H1 (cell line): ENCODE results near the gene ZNF3. TPM values are rescaled to one million over a fixed set of nuclear protein-coding genes. Genes with fewer than 3 reads are reported as not detected.

ENCODE experiments used
- CTCF ChIA-PET: fragments of 300-600 bp; sonication (Branson Sonifier 250); formaldehyde crosslinking; loops from one replicate; lab custom pipeline; 2021; ENCODE audit not compliant: partially characterized antibody; lab: Charles Lee
- POLR2A ChIA-PET: fragments of 300-600 bp; sonication (Branson Sonifier 250); formaldehyde crosslinking; loops from one replicate; lab custom pipeline; 2021; ENCODE audit warnings: inconsistent platforms; ENCODE audit not compliant: partially characterized antibody; lab: Charles Lee
- DNase-seq, 2 experiments: peaks; one replicate each; pipeline versions ENCODE4 v3.0.0 to v3.0.0-alpha.2; 2010 to 2022; ENCODE audit warnings: low spot score in 2 of 2, low read depth in 1 of 2, mixed read lengths in 1 of 2
- FAIRE-seq: peaks from 2 replicates; lab custom pipeline; 2011; peaks lifted over from hg19 to GRCh38; lab: Jason Lieb, UNC
- H2AFZ ChIP-seq: 2 replicates; pipeline ENCODE4 v1.8.1; 2012; ENCODE audit warnings: low read length, inconsistent platforms
- H2AK5ac ChIP-seq: 2 replicates; pipeline ENCODE4 v1.6.1; 2013; ENCODE audit warnings: low read depth, low read length
- H2BK120ac ChIP-seq: replicated peaks from 2 replicates; pipeline ENCODE3; 2013; ENCODE audit warnings: low read depth, low read length, inconsistent platforms
- H2BK12ac ChIP-seq: 2 replicates; pipeline ENCODE4 v1.6.1; 2013; ENCODE audit warnings: low read depth, low read length
- H2BK15ac ChIP-seq: 2 replicates; pipeline ENCODE4 v1.6.1; 2013; ENCODE audit warnings: low read length
- H2BK20ac ChIP-seq: 2 replicates; pipeline ENCODE4 v1.6.1; 2013; ENCODE audit warnings: low read length
- H2BK5ac ChIP-seq: 2 replicates; pipeline ENCODE4 v1.6.1; 2013; ENCODE audit warnings: low read depth, low read length
- H3K14ac ChIP-seq: 2 replicates; pipeline ENCODE4 v1.6.1; 2013; ENCODE audit warnings: inconsistent platforms; ENCODE audit not compliant: insufficient read length
- H3K18ac ChIP-seq: 2 replicates; pipeline ENCODE4 v1.6.1; 2013; ENCODE audit warnings: low read length; ENCODE audit errors: extremely low read depth
- H3K23ac ChIP-seq: 2 replicates; pipeline ENCODE4 v1.6.1; 2013; ENCODE audit warnings: inconsistent platforms; ENCODE audit not compliant: insufficient read length
- H3K23me2 ChIP-seq: 2 replicates; pipeline ENCODE4 v1.6.1; 2013; ENCODE audit warnings: low read depth, low read length
- H3K27ac ChIP-seq: 2 replicates; pipeline ENCODE4 v1.6.1; 2011; ENCODE audit warnings: low read depth, low read length, inconsistent platforms
- H3K27me3 ChIP-seq, 4 experiments: replicated peaks in 1 of 4; 1 replicate in 1 of 4; 2 replicates in 3 of 4; pipeline versions ENCODE4 v1.6.1 to v1.8.1; 2011 to 2013; ENCODE audit warnings: low read length in 3 of 4, mild to moderate bottlenecking in 3 of 4, inconsistent platforms in 2 of 4, mixed read lengths in 2 of 4, moderate library complexity in 1 of 4; ENCODE audit not compliant: control insufficient read depth in 3 of 4, insufficient read depth in 3 of 4; ENCODE audit errors: extremely low read depth in 1 of 4
- H3K36me3 ChIP-seq, 4 experiments: 2 replicates each; pipeline versions ENCODE4 v1.6.1 to v1.8.1; 2011 to 2013; ENCODE audit warnings: mild to moderate bottlenecking in 4 of 4, low read length in 3 of 4, moderate library complexity in 2 of 4, control low read depth in 1 of 4, inconsistent platforms in 1 of 4; ENCODE audit not compliant: insufficient read depth in 4 of 4, control insufficient read depth in 2 of 4
- H3K4ac ChIP-seq: replicated peaks from 2 replicates; pipeline ENCODE3; 2013; ENCODE audit warnings: low read length, low read depth, mixed read lengths, inconsistent platforms; ENCODE audit not compliant: insufficient read length
- H3K4me1 ChIP-seq, 4 experiments: replicated peaks in 1 of 4; 1 replicate in 1 of 4; 2 replicates in 3 of 4; pipeline versions ENCODE4 v1.6.1 to v1.8.1; 2011 to 2013; ENCODE audit warnings: low read length in 3 of 4, inconsistent platforms in 2 of 4, mixed read lengths in 1 of 4; ENCODE audit not compliant: insufficient read depth in 4 of 4, control insufficient read depth in 3 of 4
- H3K4me2 ChIP-seq, 2 experiments: 2 replicates each; pipeline versions ENCODE4 v1.6.1 to v1.8.1; 2011 to 2013; ENCODE audit warnings: low read depth in 2 of 2, low read length in 2 of 2, control low read depth in 1 of 2, inconsistent platforms in 1 of 2, mild to moderate bottlenecking in 1 of 2; ENCODE audit not compliant: insufficient read depth in 1 of 2
- H3K4me3 ChIP-seq, 4 experiments: fragments of 200-600, 300-600 bp in 1 of 4; sonication (generic), shearing (Covaris generic), sonication (Bioruptor Twin) in 1 of 4; 2 replicates each; pipeline versions ENCODE4 v1.5.1 to v1.8.1; 2011 to 2016; ENCODE audit warnings: low read length in 4 of 4, low read depth in 3 of 4, control low read depth in 2 of 4, inconsistent platforms in 2 of 4, mild to moderate bottlenecking in 2 of 4, mixed read lengths in 1 of 4, moderate library complexity in 1 of 4; ENCODE audit not compliant: insufficient read depth in 2 of 4; ENCODE audit errors: extremely low read depth in 1 of 4
- H3K56ac ChIP-seq: replicated peaks from 2 replicates; pipeline ENCODE3; 2013; ENCODE audit warnings: low read depth, mild to moderate bottlenecking, mixed read lengths, low read length, inconsistent platforms; ENCODE audit not compliant: insufficient read length
- H3K79me1 ChIP-seq: 2 replicates; pipeline ENCODE4 v1.6.1; 2013; ENCODE audit warnings: low read depth, low read length, control low read depth
- H3K79me2 ChIP-seq, 2 experiments: 2 replicates each; pipeline versions ENCODE4 v1.6.1 to v1.8.1; 2012 to 2013; ENCODE audit warnings: low read length in 2 of 2, mild to moderate bottlenecking in 2 of 2, inconsistent platforms in 1 of 2; ENCODE audit not compliant: insufficient read depth in 2 of 2, control insufficient read depth in 1 of 2
- H3K9ac ChIP-seq, 4 experiments: replicated peaks in 1 of 4; 1 replicate in 1 of 4; 2 replicates in 3 of 4; pipeline versions ENCODE4 v1.6.1 to v1.8.1; 2011 to 2013; ENCODE audit warnings: low read depth in 3 of 4, low read length in 3 of 4, control low read depth in 2 of 4, mild to moderate bottlenecking in 2 of 4, moderate library complexity in 2 of 4, inconsistent platforms in 1 of 4; ENCODE audit errors: extremely low read depth in 1 of 4
- H3K9me3 ChIP-seq, 2 experiments: 2 replicates each; pipeline versions ENCODE4 v1.6.1 to v1.8.1; 2012 to 2013; ENCODE audit warnings: mild to moderate bottlenecking in 2 of 2, moderate library complexity in 2 of 2, control low read depth in 1 of 2, inconsistent platforms in 1 of 2, low read depth in 1 of 2, low read length in 1 of 2, mixed read lengths in 1 of 2; ENCODE audit not compliant: insufficient read depth in 2 of 2
- H4K20me1 ChIP-seq, 2 experiments: replicated peaks in 1 of 2; 2 replicates each; pipeline versions ENCODE3 to v1.8.1; 2011 to 2013; ENCODE audit warnings: inconsistent platforms in 2 of 2, low read length in 2 of 2, mild to moderate bottlenecking in 1 of 2; ENCODE audit not compliant: insufficient read depth in 2 of 2, control insufficient read depth in 1 of 2
- H4K5ac ChIP-seq: 2 replicates; pipeline ENCODE4 v1.6.1; 2013; ENCODE audit warnings: low read length, low read depth, mixed read lengths, inconsistent platforms; ENCODE audit not compliant: insufficient read length
- H4K8ac ChIP-seq: 2 replicates; pipeline ENCODE4 v1.8.0; 2013; ENCODE audit warnings: mild to moderate bottlenecking, moderate library complexity, low read length, inconsistent platforms; ENCODE audit not compliant: insufficient read depth; ENCODE audit errors: extremely low read depth
- H4K91ac ChIP-seq: replicated peaks from 2 replicates; pipeline ENCODE3; 2013; ENCODE audit warnings: low read length, mixed read lengths, inconsistent platforms; ENCODE audit not compliant: insufficient read length
- CTBP2 ChIP-seq: IDR thresholded peaks from 2 replicates; pipeline ENCODE4 v1.7.0; 2011; ENCODE audit warnings: borderline replicate concordance, mild to moderate bottlenecking, moderate library complexity, mixed read lengths, low read length; ENCODE audit not compliant: insufficient read depth, insufficient read length
- EP300 ChIP-seq, 2 experiments: IDR thresholded peaks; 1 replicate in 1 of 2; 2 replicates in 1 of 2; pipeline ENCODE4 v1.6.1; 2011 to 2012; ENCODE audit warnings: low read depth in 2 of 2, low read length in 2 of 2, mild to moderate bottlenecking in 2 of 2, borderline replicate concordance in 1 of 2, inconsistent platforms in 1 of 2, moderate library complexity in 1 of 2
- NRF1 ChIP-seq: IDR thresholded peaks from 2 replicates; pipeline ENCODE4 v1.6.1; 2011; ENCODE audit warnings: mild to moderate bottlenecking, low read depth, low read length, improper control_type of control experiment
- POLR2AphosphoS5 ChIP-seq: IDR thresholded peaks from 2 replicates; pipeline ENCODE4 v1.6.1; 2011; ENCODE audit warnings: low read depth, low read length
- TCF12 ChIP-seq: IDR thresholded peaks from 2 replicates; pipeline ENCODE4 v1.6.1; 2011; ENCODE audit warnings: low read depth, mild to moderate bottlenecking, low read length
- WGBS, 2 experiments: shearing (Covaris generic) in 1 of 2; methylation state at CpG; one replicate each; pipeline versions ENCODE4 v1.1.6 to v1.1.7; 2013 to 2015; ENCODE audit warnings: low lambda C conversion rate in 2 of 2, mixed read lengths in 2 of 2, inconsistent platforms in 1 of 2, low coverage in 1 of 2, missing lambda C conversion rate in 1 of 2; ENCODE audit not compliant: insufficient replicate concordance in 2 of 2, insufficient coverage in 1 of 2, insufficient read length in 1 of 2; ENCODE audit errors: extremely low coverage in 1 of 2, missing lambda C conversion rate in 1 of 2; 5-methylcytosine and 5-hydroxymethylcytosine counted together
- polyA plus RNA-seq, 7 experiments: library from polyadenylated mRNA; depleted of rRNA in 3 of 7; stranded (reverse) in 5 of 7; unstranded in 2 of 7; fragments of >200 nt in 5 of 7; fragments of 200-250 nt in 2 of 7; gene quantifications; 1 replicate in 5 of 7; 2 replicates in 1 of 7; 4 replicates in 1 of 7; pipeline versions ENCODE4 v1.2.1 to v1.2.3, GENCODE V29; 2011 to 2013; ENCODE audit warnings: missing spikeins in 2 of 7, mixed read lengths in 2 of 7
- total RNA-seq: library from RNA; stranded (reverse); fragmentation: NEBNext Ultra II Directional; extraction: Animal tissue kit (Norgen Biotek cat#: 25700); gene quantifications from 2 replicates; pipeline ENCODE4 v1.2.1, GENCODE V29; 2021

Gene ZNF3
- total and polyA plus RNA-seq, 2 of the 8 experiments (the other 6 are each of a cell fraction or from before 2014, with no cell fraction given): 26.9 to 49.1 TPM

DNA sequence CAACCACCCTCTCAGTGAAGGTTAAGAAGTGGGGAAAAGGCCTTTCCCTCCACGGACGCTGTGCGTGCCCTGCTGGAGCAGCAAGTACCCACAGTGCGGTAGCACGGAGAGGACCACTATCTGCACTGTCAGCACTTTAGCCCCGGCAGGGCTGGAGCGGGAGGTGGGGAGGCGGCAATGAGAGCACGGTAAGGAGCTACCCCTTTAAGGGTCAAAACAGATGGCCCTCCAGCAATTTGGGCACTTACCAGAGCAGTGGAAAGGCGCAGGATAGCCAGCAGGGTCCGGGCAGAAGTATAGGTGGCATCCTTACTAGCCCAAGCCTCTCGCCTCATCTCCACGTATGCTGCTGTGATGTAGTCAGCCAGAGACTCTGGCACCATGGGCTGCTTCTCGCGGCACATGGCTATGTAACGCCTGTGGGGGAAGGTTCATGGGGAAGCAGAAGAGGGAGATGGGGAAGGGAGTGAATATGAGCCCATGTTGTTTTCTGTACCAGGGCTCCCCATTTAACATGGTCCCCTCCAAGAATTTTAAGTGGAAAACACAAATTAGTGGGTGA, 12.5 kb upstream of the ZNF3 start:
- H3K9me3 ChIP-seq: no peaks in the 10 kb centered on the region
- H3K23ac ChIP-seq: no peak overlapping the region
- no peaks in the 10 kb centered on the region for H3K27me3 ChIP-seq
- no peak overlapping the region for H3K56ac ChIP-seq
- H3K79me1 ChIP-seq: peaks cover 16% of the 10 kb centered on the region
- H3K36me3 ChIP-seq: peaks cover 76 to 86% (median 80%) of the 10 kb centered on the region in 4 experiments
- H4K5ac ChIP-seq: no peak overlapping the region
- WGBS, 2 experiments: 93% methylated on average over 16 of the region's 16 CpGs; no CpG with 5 or more reads in 1 of the 2 experiments
- H2BK15ac ChIP-seq: no peak overlapping the region
- no peak overlapping the region for H2BK120ac ChIP-seq
- no peaks in the 10 kb centered on the region; the same call in 1 of the 2 replicates for H3K23me2 ChIP-seq
- no peak overlapping the region for H3K4me3 ChIP-seq
- DNase-seq (no peak), FAIRE-seq (no peak)
- peaks cover 0 to 35% of the 10 kb centered on the region in 2 experiments; a peak in 3 of 4 replicates for H3K79me2 ChIP-seq
- no peak overlapping the region for H4K91ac ChIP-seq
- H3K27ac ChIP-seq: peak overlapping the region; percentile 5; the same call in 1 of the 2 replicates
- peaks cover 0 to 1% (median 0%) of the 10 kb centered on the region in 4 experiments; a peak in 1 of 7 replicates for H3K4me1 ChIP-seq
- no peak overlapping the region for H2AFZ ChIP-seq
- H3K18ac ChIP-seq: no peak overlapping the region
- H2BK20ac ChIP-seq: no peak overlapping the region
- no peak overlapping the region for H2BK5ac ChIP-seq
- ChIA-PET CTCF (no interaction called here), POLR2A (interaction anchor here (0.9 to 19.5 kb wide), 15 partner anchors 10 to 400 kb away, joined by 3 to 722 read pairs (median 4); partner anchors contain the start of genes AP4M1, COPS6, LAMTOR4 and MCM7)
- no peak overlapping the region for H3K9ac ChIP-seq
- H4K8ac ChIP-seq: peak overlapping the region; percentile 57; the same call in 1 of the 2 replicates
- no peak overlapping the region for H3K4me2 ChIP-seq
- no peak overlapping the region for H2BK12ac ChIP-seq
- no peak overlapping the region for H3K14ac ChIP-seq
- no peak overlapping the region for H3K4ac ChIP-seq
- H4K20me1 ChIP-seq: peaks cover 26 to 37% of the 10 kb centered on the region in 2 experiments
- no peak overlapping the region for H2AK5ac ChIP-seq
- no peak for TF ChIP-seq NRF1
- no peak for TF ChIP-seq CTBP2
- TF ChIP-seq TCF12: no peak
- peak; percentile 96 for TF ChIP-seq POLR2AphosphoS5
- TF ChIP-seq EP300 (IDR thresholded peaks at IDR 0.05; ENCODE audit: borderline replicate concordance in 1 of 2, low read depth in 2 of 2, low read length in 2 of 2): no peak
